AG04450 (cell line): ENCODE measurements around the gene GATB. TPM values are rescaled to one million over a fixed set of nuclear protein-coding genes. Genes with fewer than 3 reads are reported as not detected.

Experiments used
- CTCF ChIA-PET: fragments of 300-600, 350-600 bp; formaldehyde crosslinking; extraction: SDS; loops from one replicate; lab custom pipeline; 2022; ENCODE audit warnings: antibody characterized with exemption, inconsistent platforms; lab: Charles Lee
- POLR2A ChIA-PET: fragments of 350-600 bp; formaldehyde crosslinking; extraction: SDS; loops from one replicate; lab custom pipeline; 2021; ENCODE audit warnings: antibody characterized with exemption, inconsistent platforms; lab: Yijun Ruan, JAX
- DNase-seq: peaks from one replicate; pipeline ENCODE4 v3.0.0-alpha.2; 2011; ENCODE audit warnings: low read depth, low spot score
- H3K27ac ChIP-seq: one replicate; pipeline ENCODE4 v1.5.1; 2012; ENCODE audit warnings: low read depth, low read length, control low read depth
- H3K27me3 ChIP-seq: one replicate; pipeline ENCODE4 v1.6.0; 2012; ENCODE audit warnings: low read length; ENCODE audit not compliant: control insufficient read depth, insufficient read depth
- H3K4me3 ChIP-seq: 2 replicates; pipeline ENCODE4 v1.5.1; 2011; ENCODE audit warnings: mild to moderate bottlenecking, low read depth, low read length, control low read depth
- H3K9me3 ChIP-seq: 2 replicates; pipeline ENCODE4 v1.5.1; 2012; ENCODE audit warnings: low read length; ENCODE audit not compliant: control insufficient read depth, insufficient read depth
- CTCF ChIP-seq: IDR thresholded peaks from 2 replicates; pipeline ENCODE4 v1.5.1; 2011; ENCODE audit warnings: low read depth, low read length, control low read depth, inconsistent platforms
- polyA plus RNA-seq: library from polyadenylated mRNA; depleted of rRNA; stranded (reverse); fragments of >200 nt; gene quantifications from 2 replicates; pipeline ENCODE4 v1.2.3, GENCODE V29; 2011

GATB gene
- polyA plus RNA-seq, 1 experiment, result 28.0 TPM

GRCh38 chr4:151797853-151798252 lies 37.0 kb upstream of the GATB start:
- Histone ChIP-seq H3K27ac (no peak overlapping the region), H3K4me3 (no peak overlapping the region), H3K9me3 (no peaks in the 10 kb centered on the region), H3K27me3 (peaks cover 5% of the 10 kb centered on the region)
- no peak for TF ChIP-seq CTCF
- ChIA-PET CTCF (no interaction called here), POLR2A (no interaction called here)
- no peak for DNase-seq

- Histone ChIP-seq H3K27me3 (peaks cover 5% of the 10 kb centered on the region), H3K4me3 (no peak overlapping the region), H3K9me3 (no peaks in the 10 kb centered on the region), H3K27ac (no peak overlapping the region)
- no peak for DNase-seq
- ChIA-PET CTCF (no interaction called here), POLR2A (no interaction called here)
- no peak for TF ChIP-seq CTCF
Measured at GRCh38 chr4:151797131-151797530, 36.3 kb upstream of the GATB start.

GRCh38 chr4:151796106-151796505 lies 35.3 kb upstream of the GATB start:
- no peak for DNase-seq
- no peak overlapping the region for H3K4me3 ChIP-seq
- H3K9me3 ChIP-seq, result no peaks in the 10 kb centered on the region
- POLR2A ChIA-PET, result no interaction called here
- no peak for TF ChIP-seq CTCF
- no peak overlapping the region for H3K27ac ChIP-seq
- H3K27me3 ChIP-seq, result peaks cover 3% of the 10 kb centered on the region
- CTCF ChIA-PET, result no interaction called here

GRCh38 chr4:151792995-151793394 lies 32.2 kb upstream of the GATB start:
- no peak for TF ChIP-seq CTCF
- peaks cover 7% of the 10 kb centered on the region for H3K27me3 ChIP-seq
- ChIA-PET CTCF (interaction anchor here (1.7 kb wide), 1 partner anchor 9 kb away, joined by 8 read pairs; no protein-coding TSS in a partner anchor), POLR2A (no interaction called here)
- no peak for DNase-seq
- no peak overlapping the region for H3K27ac ChIP-seq
- H3K4me3 ChIP-seq, result no peak overlapping the region
- no peaks in the 10 kb centered on the region for H3K9me3 ChIP-seq

- no peak for DNase-seq
- ChIA-PET POLR2A (no interaction called here), CTCF (interaction anchor here (1.7 kb wide), 1 partner anchor 9 kb away, joined by 8 read pairs; no protein-coding TSS in a partner anchor)
- H3K27ac ChIP-seq, result no peak overlapping the region
- peaks cover 7% of the 10 kb centered on the region for H3K27me3 ChIP-seq
- H3K4me3 ChIP-seq, result no peak overlapping the region
- TF ChIP-seq CTCF, result no peak
- no peaks in the 10 kb centered on the region for H3K9me3 ChIP-seq
Measured at GRCh38 chr4:151792530-151792929, 31.7 kb upstream of the GATB start.
